Measurements from ENCODE around the gene GLYR1.

Gene GLYR1

GRCh38 chr16:4879049-4879448 is 32.0 kb upstream of the GLYR1 start:
- DNase-seq: no peak

GRCh38 chr16:4877380-4877685 is 30.2 kb upstream of the GLYR1 start:
- no peak for DNase-seq

- DNase-seq: no peak
These were observed 29.7 kb upstream of the GLYR1 start for GRCh38 chr16:4876646-4877379.

- DNase-seq: no peak
These were observed 27.6 kb upstream of the GLYR1 start for GRCh38 chr16:4874666-4875065.

GRCh38 chr16:4873091-4873490 is 26.0 kb upstream of the GLYR1 start:
- no peak for DNase-seq

- no peak for DNase-seq
These were observed 24.0 kb upstream of the GLYR1 start for GRCh38 chr16:4871071-4871470.

GRCh38 chr16:4870138-4870671 is 23.1 kb upstream of the GLYR1 start:
- no peak for DNase-seq

- no peak for DNase-seq
These were observed 22.2 kb upstream of the GLYR1 start for GRCh38 chr16:4869147-4869805.

- DNase-seq: no peak
These were observed 21.4 kb upstream of the GLYR1 start for GRCh38 chr16:4868535-4868934.

GRCh38 chr16:4868026-4868425 is 20.9 kb upstream of the GLYR1 start:
- DNase-seq: no peak

- DNase-seq: no peak
These were observed 19.5 kb upstream of the GLYR1 start for GRCh38 chr16:4866586-4866985.

- no peak for DNase-seq
These were observed 18.3 kb upstream of the GLYR1 start for GRCh38 chr16:4865231-4865860.

- DNase-seq: no peak
These were observed 17.6 kb upstream of the GLYR1 start for GRCh38 chr16:4864728-4865127.

GRCh38 chr16:4862639-4863038 is 15.6 kb upstream of the GLYR1 start:
- DNase-seq: no peak

- DNase-seq: no peak
These were observed 13.7 kb upstream of the GLYR1 start for GRCh38 chr16:4860727-4861342.

GRCh38 chr16:4859900-4860255 is 12.8 kb upstream of the GLYR1 start:
- no peak for DNase-seq

- DNase-seq: no peak
These were observed 12.3 kb upstream of the GLYR1 start for GRCh38 chr16:4859190-4859899.

- no peak for DNase-seq
These were observed 8.7 kb upstream of the GLYR1 start for GRCh38 chr16:4855804-4856203.

GRCh38 chr16:4855371-4855770 is 8.3 kb upstream of the GLYR1 start:
- DNase-seq: no peak

GRCh38 chr16:4852221-4852872 is 5.3 kb upstream of the GLYR1 start:
- no peak for DNase-seq

GRCh38 chr16:4850211-4850610 is 3.1 kb upstream of the GLYR1 start:
- DNase-seq: no peak

- peak in 1 of 2 experiments; percentile 35 for DNase-seq
These were observed 893 bp upstream of the GLYR1 start for GRCh38 chr16:4847774-4848587.
